Measurements from ENCODE around the gene RGS7. TPM values are rescaled to one million over a fixed set of nuclear protein-coding genes. Genes with fewer than 3 reads are reported as not detected.

RGS7 gene
- polyA plus RNA-seq, 2 of the 4 experiments (the other 2 are of a cell fraction): 0.08 TPM; not detected in 1

- TF ChIP-seq ESRRA (IDR thresholded peaks at IDR 0.05; ENCODE audit: borderline replicate concordance, low read length) (no peak), NR3C1 (IDR thresholded peaks at IDR 0.05) (no peak), HMGXB4 (CRISPR knock-in tag; IDR thresholded peaks at IDR 0.05; ENCODE audit: borderline replicate concordance) (no peak), HES2 (IDR thresholded peaks at IDR 0.05) (no peak), KDM5A (IDR thresholded peaks at IDR 0.05) (no peak), KDM1A (IDR thresholded peaks at IDR 0.05; ENCODE audit: low read depth) (no peak), MAFK (IDR thresholded peaks at IDR 0.05; ENCODE audit: partially characterized antibody) (no peak), JUNB (IDR thresholded peaks at IDR 0.05) (no peak)
Measured at GRCh38 chr1:240962086-240962485, 394.9 kb downstream of the RGS7 start (continued).

- 29% methylated on average over 2 of the region's 2 CpGs for WGBS (ENCODE audit: missing lambda C conversion rate)
- no peak for FAIRE-seq
Measured at GRCh38 chr1:240956424-240956823, 400.6 kb downstream of the RGS7 start.

GRCh38 chr1:240956020-240956419 is 401.0 kb downstream of the RGS7 start:
- WGBS (ENCODE audit: missing lambda C conversion rate): 37% methylated on average over 2 of the region's 2 CpGs
- ATAC-seq (no peak), DNase-seq (ENCODE audit: low read depth in 1 of 2, low spot score in 1 of 2) (no peak), FAIRE-seq (no peak)
- no peaks in the 10 kb centered on the region for H3K9me3 ChIP-seq
- no peak overlapping the region for H3K4me2 ChIP-seq
- ChIA-PET CTCF (no interaction called here), POLR2A (no interaction called here)
- no peaks in the 10 kb centered on the region for H3K4me1 ChIP-seq
- no peak overlapping the region for H3K4me3 ChIP-seq
- H3K27ac ChIP-seq: no peak overlapping the region
- TF ChIP-seq TFCP2L1 (CRISPR knock-in tag; IDR thresholded peaks at IDR 0.05) (no peak), PBX3 (IDR thresholded peaks at IDR 0.05) (no peak), HES2 (IDR thresholded peaks at IDR 0.05) (no peak), CEBPB (IDR thresholded peaks at IDR 0.05) (no peak), MAZ (IDR thresholded peaks at IDR 0.05; ENCODE audit: borderline replicate concordance, low read depth, low read length) (no peak), CHD2 (IDR thresholded peaks at IDR 0.05; ENCODE audit: low read length, partially characterized antibody) (no peak), MYC (IDR thresholded peaks at IDR 0.05; ENCODE audit: borderline replicate concordance, low read length) (no peak), NFE2L2 (conservative IDR thresholded peaks at IDR 0.05; ENCODE audit: low read length) (no peak), RFX5 (IDR thresholded peaks at IDR 0.05) (no peak), MAX (IDR thresholded peaks at IDR 0.05) (no peak), CBX8 (IDR thresholded peaks at IDR 0.05) (no peak), HOXB5 (CRISPR knock-in tag; IDR thresholded peaks at IDR 0.05) (no peak), ELK1 (IDR thresholded peaks at IDR 0.05; ENCODE audit: low read depth, low read length) (no peak)

More at GRCh38 chr1:240956424-240956823, 400.6 kb downstream of the RGS7 start:
- ChIA-PET POLR2A (no interaction called here), CTCF (no interaction called here)
- H3K4me2 ChIP-seq: no peak overlapping the region
- TF ChIP-seq MYC (IDR thresholded peaks at IDR 0.05; ENCODE audit: borderline replicate concordance, low read length) (no peak), KDM5A (IDR thresholded peaks at IDR 0.05) (no peak), HDAC2 (IDR thresholded peaks at IDR 0.05) (no peak), HOXB13 (CRISPR knock-in tag; IDR thresholded peaks at IDR 0.05; ENCODE audit: low read depth) (no peak), PBX3 (IDR thresholded peaks at IDR 0.05) (no peak), CHD2 (IDR thresholded peaks at IDR 0.05; ENCODE audit: low read length, partially characterized antibody) (no peak), CEBPB (IDR thresholded peaks at IDR 0.05) (no peak), MAZ (IDR thresholded peaks at IDR 0.05; ENCODE audit: borderline replicate concordance, low read depth, low read length) (no peak), RNF2 (IDR thresholded peaks at IDR 0.05; ENCODE audit: borderline replicate concordance, low read depth) (no peak), HEYL (CRISPR knock-in tag; IDR thresholded peaks at IDR 0.05) (no peak), NPAS2 (CRISPR knock-in tag; IDR thresholded peaks at IDR 0.05; ENCODE audit: borderline replicate concordance) (no peak), BCL3 (IDR thresholded peaks at IDR 0.05) (no peak), FOSB (CRISPR knock-in tag; IDR thresholded peaks at IDR 0.05) (no peak), RAD21 (conservative IDR thresholded peaks at IDR 0.05 in 1 of 2, IDR thresholded peaks at IDR 0.05 in 1 of 2) (no peak), NR3C1 (IDR thresholded peaks at IDR 0.05) (no peak), ZFP36 (IDR thresholded peaks at IDR 0.05; ENCODE audit: borderline replicate concordance, partially characterized antibody) (no peak), RARB (CRISPR knock-in tag; IDR thresholded peaks at IDR 0.05) (no peak), JUNB (IDR thresholded peaks at IDR 0.05) (no peak), SREBF2 (IDR thresholded peaks at IDR 0.05) (no peak)
- DNase-seq (ENCODE audit: low read depth in 1 of 2, low spot score in 1 of 2) (no peak), ATAC-seq (no peak)
- no peaks in the 10 kb centered on the region for H3K4me1 ChIP-seq
- H3K9me3 ChIP-seq: no peaks in the 10 kb centered on the region
- H3K4me3 ChIP-seq: no peak overlapping the region
- no peak overlapping the region for H3K27ac ChIP-seq
